Activated CD8-positive, alpha-beta memory T cell treated with anti-CD3 and anti-CD28 coated beads for 1 hour (primary cell): ENCODE data around the gene MR1.

Experiments
- DNase-seq, 2 donors: peaks; one replicate each; pipeline ENCODE4 v3.0.0-alpha.2; 2020; ENCODE audit warnings: low read depth in 1 of 2; ENCODE audit errors: extremely low read depth in 1 of 2

The MR1 gene

DNA sequence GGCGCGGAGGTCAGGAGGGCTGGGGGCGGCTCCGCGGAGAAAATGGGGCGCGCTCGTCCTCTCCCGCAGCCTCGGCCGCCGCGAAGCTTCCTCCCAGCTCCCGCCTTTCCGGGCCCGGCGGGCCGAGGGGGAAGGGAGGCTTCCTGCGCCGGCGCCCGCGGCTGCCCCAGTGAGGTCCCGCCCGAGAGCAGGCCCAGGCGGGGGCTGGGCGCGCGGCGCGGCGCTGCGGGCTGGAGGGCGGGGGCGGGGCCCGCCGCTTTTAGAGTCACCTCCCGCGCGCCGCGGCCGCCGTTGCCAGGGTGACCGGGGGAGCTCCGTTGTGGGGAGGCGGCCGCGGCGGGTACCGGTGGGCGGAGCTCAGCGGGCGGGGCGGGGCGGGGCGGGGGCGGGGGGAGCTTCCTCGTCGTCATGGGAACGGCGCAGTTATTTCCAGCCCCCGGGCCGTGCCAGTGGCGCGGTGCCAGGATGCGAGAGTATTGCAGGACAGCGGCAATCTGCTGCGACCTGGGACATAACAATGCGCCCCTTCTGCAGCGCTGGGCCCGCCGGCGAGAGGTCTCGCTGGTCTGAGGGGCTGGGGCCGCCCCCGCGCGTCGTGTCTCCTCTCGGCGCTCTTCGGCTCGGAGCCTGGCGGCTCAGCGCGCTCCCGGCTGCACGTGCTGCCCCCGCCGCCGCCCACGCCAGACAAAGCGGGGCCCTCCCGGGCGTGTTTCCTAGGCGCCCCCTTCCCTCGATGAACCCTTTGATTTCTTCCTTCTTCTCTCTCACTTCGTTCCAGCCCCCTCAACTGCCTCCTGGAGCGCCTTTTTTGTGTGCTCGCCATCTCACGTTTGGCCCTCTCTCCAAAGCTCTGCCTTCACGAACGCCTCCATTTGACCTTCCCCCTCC lies 71.6 kb downstream of the MR1 start:
- DNase-seq: peak; percentile 88 to 96

DNA sequence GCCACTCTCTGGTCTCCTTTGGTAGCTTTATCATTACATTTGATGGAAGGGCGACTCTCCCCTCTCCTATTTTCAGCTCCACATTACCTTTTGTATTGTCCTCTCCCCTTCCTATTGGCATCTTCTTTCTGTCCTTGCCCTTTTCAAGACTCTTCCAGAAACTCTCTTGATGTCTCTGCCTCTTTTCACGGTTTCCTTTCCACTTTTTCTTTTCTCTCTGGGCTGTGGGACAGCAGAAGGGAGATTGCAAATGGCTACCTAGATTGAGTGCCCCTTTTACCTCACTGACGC lies 72.2 kb downstream of the MR1 start:
- DNase-seq: no peak

GRCh38 chr1:181106479-181106878 lies 72.7 kb downstream of the MR1 start:
- DNase-seq: no peak

GRCh38 chr1:181107711-181108110 lies 73.9 kb downstream of the MR1 start:
- DNase-seq: no peak

DNA sequence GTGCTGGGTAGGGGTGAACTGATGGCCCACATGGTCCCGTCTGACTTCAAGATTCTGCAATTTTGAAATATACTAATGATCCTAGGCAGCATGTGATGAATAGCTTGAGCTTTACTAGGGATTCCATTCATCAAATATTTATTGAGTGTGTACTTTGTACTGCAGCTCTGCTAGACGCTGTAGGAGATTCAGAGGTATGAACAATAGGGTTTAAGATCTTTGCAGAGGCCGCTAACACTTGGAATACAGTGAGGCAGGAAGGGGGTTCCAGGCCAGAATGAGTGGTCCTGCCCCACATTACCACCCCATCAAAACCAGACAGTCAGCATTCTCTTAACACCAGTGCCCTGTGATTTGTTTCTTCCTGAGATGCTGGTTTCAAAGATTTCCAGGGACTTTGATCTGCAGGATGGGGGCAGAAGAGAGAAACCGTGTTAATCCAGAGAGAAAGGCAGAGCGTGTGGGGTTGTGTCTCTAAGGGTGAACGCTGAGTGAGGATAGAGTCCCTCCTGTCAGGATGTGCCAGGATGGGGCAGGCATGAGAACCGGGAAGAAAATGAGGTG lies 74.6 kb downstream of the MR1 start:
- no peak for DNase-seq

DNA sequence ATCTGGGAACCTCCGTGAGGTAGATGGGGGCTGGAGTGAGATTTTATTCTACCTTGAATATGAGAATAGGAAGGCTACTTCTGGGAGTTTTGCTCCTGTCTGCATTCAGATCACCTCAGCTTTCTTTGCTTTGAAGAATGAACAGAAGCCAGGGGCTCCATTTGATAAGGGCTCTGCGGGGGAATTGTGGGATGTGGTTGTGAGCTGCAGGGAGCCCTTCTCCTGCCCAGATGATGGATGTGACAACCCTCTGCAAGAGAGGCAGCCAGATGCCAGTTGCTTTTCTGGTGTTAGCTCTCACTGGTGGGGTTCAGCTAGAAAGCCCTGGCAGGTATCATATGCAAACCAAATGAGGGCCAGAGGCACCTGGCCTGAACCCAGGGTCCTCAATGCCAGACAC lies 76.2 kb downstream of the MR1 start:
- DNase-seq: no peak
